Skeletal muscle satellite cell (primary cell): ENCODE measurements around the gene CHRNA9.

Experiments
- H3K27me3 ChIP-seq: 2 replicates; pipeline ENCODE4 v1.7.0; 2013; ENCODE audit warnings: low read length; ENCODE audit not compliant: control insufficient read depth, insufficient read depth
- H3K36me3 ChIP-seq: 2 replicates; pipeline ENCODE4 v1.7.0; 2013; ENCODE audit warnings: mild to moderate bottlenecking, control low read depth, low read length; ENCODE audit not compliant: insufficient read depth
- H3K4me1 ChIP-seq: 2 replicates; pipeline ENCODE4 v1.7.0; 2013; ENCODE audit warnings: low read length; ENCODE audit not compliant: control insufficient read depth, insufficient read depth
- H3K4me2 ChIP-seq: 2 replicates; pipeline ENCODE4 v1.7.0; 2013; ENCODE audit warnings: mild to moderate bottlenecking, low read length
- H3K4me3 ChIP-seq: 2 replicates; pipeline ENCODE4 v1.7.0; 2013; ENCODE audit warnings: low read length
- H3K9ac ChIP-seq: 2 replicates; pipeline ENCODE4 v1.7.0; 2013; ENCODE audit warnings: mild to moderate bottlenecking, low read depth, low read length, moderate library complexity
- H3K9me3 ChIP-seq: replicated peaks from 2 replicates; pipeline ENCODE4 v1.7.0; 2013; ENCODE audit warnings: mild to moderate bottlenecking, control low read depth, low read length

The CHRNA9 gene

GRCh38 chr4:40350627-40351227, 15.6 kb downstream of the CHRNA9 start:
- no peak overlapping the region for H3K4me3 ChIP-seq
- H3K27me3 ChIP-seq, result peaks cover 13% of the 10 kb centered on the region
- no peak overlapping the region for H3K4me2 ChIP-seq
- no peaks in the 10 kb centered on the region for H3K36me3 ChIP-seq
- H3K9ac ChIP-seq, result no peak overlapping the region
- no peaks in the 10 kb centered on the region for H3K9me3 ChIP-seq
- H3K4me1 ChIP-seq, result no peaks in the 10 kb centered on the region

- Histone ChIP-seq H3K4me3 (no peak overlapping the region), H3K27me3 (peaks cover 10% of the 10 kb centered on the region), H3K9me3 (no peaks in the 10 kb centered on the region), H3K9ac (no peak overlapping the region), H3K4me1 (no peaks in the 10 kb centered on the region), H3K36me3 (no peaks in the 10 kb centered on the region), H3K4me2 (no peak overlapping the region)
These were observed 19.0 kb downstream of the CHRNA9 start for GRCh38 chr4:40354158-40354557.

GRCh38 chr4:40355131-40355530, 20.0 kb downstream of the CHRNA9 start:
- no peaks in the 10 kb centered on the region for H3K36me3 ChIP-seq
- H3K4me2 ChIP-seq, result no peak overlapping the region
- H3K9me3 ChIP-seq, result no peaks in the 10 kb centered on the region
- no peaks in the 10 kb centered on the region for H3K4me1 ChIP-seq
- no peak overlapping the region for H3K9ac ChIP-seq
- peaks cover 9% of the 10 kb centered on the region for H3K27me3 ChIP-seq
- no peak overlapping the region for H3K4me3 ChIP-seq

GRCh38 chr4:40357738-40358137, 22.6 kb downstream of the CHRNA9 start:
- no peaks in the 10 kb centered on the region for H3K4me1 ChIP-seq

GRCh38 chr4:40361338-40361737, 26.2 kb downstream of the CHRNA9 start:
- Histone ChIP-seq H3K9ac (no peak overlapping the region), H3K36me3 (no peaks in the 10 kb centered on the region), H3K4me3 (no peak overlapping the region), H3K9me3 (no peaks in the 10 kb centered on the region), H3K27me3 (no peaks in the 10 kb centered on the region), H3K4me1 (no peaks in the 10 kb centered on the region), H3K4me2 (no peak overlapping the region)

More at GRCh38 chr4:40357738-40358137, 22.6 kb downstream of the CHRNA9 start:
- H3K4me3 ChIP-seq, result no peak overlapping the region
- no peak overlapping the region for H3K4me2 ChIP-seq
- H3K36me3 ChIP-seq, result no peaks in the 10 kb centered on the region
- H3K27me3 ChIP-seq, result peaks cover 7% of the 10 kb centered on the region
- no peaks in the 10 kb centered on the region for H3K9me3 ChIP-seq
- no peak overlapping the region for H3K9ac ChIP-seq

- no peak overlapping the region for H3K4me2 ChIP-seq
- H3K9me3 ChIP-seq, result no peaks in the 10 kb centered on the region
- H3K9ac ChIP-seq, result no peak overlapping the region
- no peaks in the 10 kb centered on the region for H3K36me3 ChIP-seq
- H3K4me1 ChIP-seq, result no peaks in the 10 kb centered on the region
- H3K27me3 ChIP-seq, result no peaks in the 10 kb centered on the region
- H3K4me3 ChIP-seq, result no peak overlapping the region
These were observed 28.3 kb downstream of the CHRNA9 start for GRCh38 chr4:40363382-40363920.

- Histone ChIP-seq H3K4me3 (no peak overlapping the region), H3K9ac (no peak overlapping the region), H3K9me3 (no peaks in the 10 kb centered on the region), H3K4me2 (no peak overlapping the region), H3K4me1 (no peaks in the 10 kb centered on the region), H3K27me3 (no peaks in the 10 kb centered on the region), H3K36me3 (no peaks in the 10 kb centered on the region)
These were observed 28.8 kb downstream of the CHRNA9 start for GRCh38 chr4:40363945-40364344.

GRCh38 chr4:40365766-40366165, 30.6 kb downstream of the CHRNA9 start:
- H3K4me3 ChIP-seq, result no peak overlapping the region
- H3K36me3 ChIP-seq, result no peaks in the 10 kb centered on the region
- no peaks in the 10 kb centered on the region for H3K27me3 ChIP-seq
- no peak overlapping the region for H3K4me2 ChIP-seq
- H3K4me1 ChIP-seq, result no peaks in the 10 kb centered on the region
- no peaks in the 10 kb centered on the region for H3K9me3 ChIP-seq
- H3K9ac ChIP-seq, result no peak overlapping the region

GRCh38 chr4:40367451-40367850, 32.3 kb downstream of the CHRNA9 start:
- Histone ChIP-seq H3K4me2 (no peak overlapping the region), H3K36me3 (no peaks in the 10 kb centered on the region), H3K4me1 (no peaks in the 10 kb centered on the region), H3K4me3 (no peak overlapping the region), H3K9ac (no peak overlapping the region), H3K9me3 (no peaks in the 10 kb centered on the region), H3K27me3 (peaks cover 7% of the 10 kb centered on the region)

- no peaks in the 10 kb centered on the region for H3K9me3 ChIP-seq
- no peak overlapping the region for H3K9ac ChIP-seq
- no peaks in the 10 kb centered on the region for H3K4me1 ChIP-seq
- H3K4me3 ChIP-seq, result no peak overlapping the region
- peaks cover 9% of the 10 kb centered on the region for H3K27me3 ChIP-seq
- H3K4me2 ChIP-seq, result no peak overlapping the region
- no peaks in the 10 kb centered on the region for H3K36me3 ChIP-seq
These were observed 34.5 kb downstream of the CHRNA9 start for GRCh38 chr4:40369437-40370274.

GRCh38 chr4:40372651-40373050, 37.5 kb downstream of the CHRNA9 start:
- no peaks in the 10 kb centered on the region for H3K4me1 ChIP-seq
- no peaks in the 10 kb centered on the region for H3K36me3 ChIP-seq
- no peak overlapping the region for H3K9ac ChIP-seq
- H3K27me3 ChIP-seq, result peaks cover 15% of the 10 kb centered on the region
- H3K4me3 ChIP-seq, result no peak overlapping the region
- H3K4me2 ChIP-seq, result no peak overlapping the region
- no peaks in the 10 kb centered on the region for H3K9me3 ChIP-seq
